GM19467 (cell line): ENCODE data around the gene ATAD3A.
"Not testable (repeated sequence)": the region's sequence is repeated elsewhere in the genome, so short reads cannot be mapped to it uniquely, and the experiment has no call there.

Experiments
- ATAC-seq: cut with Tn5 transposase; IDR thresholded peaks from one replicate; pipeline ENCODE4 v1.9.1; 2021; ENCODE audit warnings: mild to moderate bottlenecking, moderate library complexity; ENCODE audit not compliant: unreplicated experiment

ATAD3A gene

GRCh38 chr1:1552263-1552639, 40.3 kb downstream of the ATAD3A start:
- no peak for ATAC-seq

GRCh38 chr1:1553821-1554494, 42.0 kb downstream of the ATAD3A start:
- no peak for ATAC-seq

GRCh38 chr1:1554550-1554925, 42.6 kb downstream of the ATAD3A start:
- ATAC-seq = no peak

GRCh38 chr1:1554926-1555915, 43.3 kb downstream of the ATAD3A start:
- no peak for ATAC-seq

- no peak for ATAC-seq
Measured at GRCh38 chr1:1556505-1556904, 44.5 kb downstream of the ATAD3A start.

GRCh38 chr1:1556961-1557360, 45.0 kb downstream of the ATAD3A start:
- not testable (repeated sequence) for ATAC-seq

GRCh38 chr1:1557688-1558087, 45.7 kb downstream of the ATAD3A start:
- ATAC-seq = not testable (repeated sequence)

- no peak for ATAC-seq
Measured at GRCh38 chr1:1558591-1558990, 46.6 kb downstream of the ATAD3A start.

- no peak for ATAC-seq
Measured at GRCh38 chr1:1559066-1559465, 47.1 kb downstream of the ATAD3A start.

- ATAC-seq = no peak
Measured at GRCh38 chr1:1560178-1560577, 48.2 kb downstream of the ATAD3A start.

- ATAC-seq = no peak
Measured at GRCh38 chr1:1561801-1562470, 50.0 kb downstream of the ATAD3A start.

GRCh38 chr1:1562556-1563195, 50.7 kb downstream of the ATAD3A start:
- no peak for ATAC-seq

- ATAC-seq = no peak
Measured at GRCh38 chr1:1563688-1564087, 51.7 kb downstream of the ATAD3A start.

- ATAC-seq = no peak
Measured at GRCh38 chr1:1564268-1564667, 52.3 kb downstream of the ATAD3A start.

- no peak for ATAC-seq
Measured at GRCh38 chr1:1565340-1565739, 53.4 kb downstream of the ATAD3A start.

- no peak for ATAC-seq
Measured at GRCh38 chr1:1567152-1567875, 55.4 kb downstream of the ATAD3A start.

GRCh38 chr1:1567891-1568291, 55.9 kb downstream of the ATAD3A start:
- no peak for ATAC-seq

GRCh38 chr1:1569341-1569740, 57.4 kb downstream of the ATAD3A start:
- no peak for ATAC-seq

- peak; percentile 53 for ATAC-seq
Measured at GRCh38 chr1:1573843-1574720, 62.1 kb downstream of the ATAD3A start.
